ENCODE results near the gene PLS3.
"Not testable (repeated sequence)": the region's sequence is repeated elsewhere in the genome, so short reads cannot be mapped to it uniquely, and the experiment has no call there.

The PLS3 gene

GRCh38 chrX:115609621-115610020 is 48.6 kb downstream of the PLS3 start:
- DNase-seq (ENCODE audit: low read depth in 2 of 2), result no peak

DNA sequence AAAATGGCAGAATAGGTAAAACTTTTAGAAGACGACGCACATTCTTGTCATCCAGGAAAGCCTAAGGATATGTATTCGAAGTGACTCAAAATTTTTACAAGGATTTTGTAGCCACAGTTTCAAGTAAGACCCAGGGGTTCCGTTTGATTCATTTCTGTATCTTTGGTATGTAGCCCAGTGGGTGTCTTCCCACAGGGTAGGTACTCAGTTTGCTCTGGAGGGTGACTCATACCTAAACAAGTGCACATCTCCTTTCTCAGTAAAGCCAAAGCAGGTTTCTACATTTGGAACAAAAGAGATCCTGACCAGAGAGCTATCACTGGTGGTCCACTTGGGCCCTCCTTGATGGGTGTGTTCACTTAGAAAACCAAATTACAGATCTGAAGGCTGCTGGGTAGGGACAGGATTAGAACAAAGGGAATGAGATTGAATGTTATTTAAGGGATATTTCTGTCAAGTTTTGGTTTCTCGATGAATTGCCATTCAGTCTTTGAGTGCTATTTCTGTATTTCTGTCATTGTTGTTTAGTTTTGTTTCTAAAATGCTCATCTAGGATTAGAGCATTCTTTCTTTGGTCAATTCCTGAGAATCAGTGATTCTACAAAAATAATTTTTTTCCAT is 56.1 kb downstream of the PLS3 start:
- DNase-seq (ENCODE audit: low read depth in 2 of 2), result no peak

GRCh38 chrX:115622534-115622933 is 61.6 kb downstream of the PLS3 start:
- no peak for DNase-seq (ENCODE audit: low read depth in 2 of 2)

- DNase-seq (ENCODE audit: low read depth in 2 of 2), result no peak
Measured at GRCh38 chrX:115624916-115625315, 63.9 kb downstream of the PLS3 start.

- DNase-seq (ENCODE audit: low read depth in 2 of 2), result no peak
Measured at GRCh38 chrX:115625572-115626301, 64.8 kb downstream of the PLS3 start.

DNA sequence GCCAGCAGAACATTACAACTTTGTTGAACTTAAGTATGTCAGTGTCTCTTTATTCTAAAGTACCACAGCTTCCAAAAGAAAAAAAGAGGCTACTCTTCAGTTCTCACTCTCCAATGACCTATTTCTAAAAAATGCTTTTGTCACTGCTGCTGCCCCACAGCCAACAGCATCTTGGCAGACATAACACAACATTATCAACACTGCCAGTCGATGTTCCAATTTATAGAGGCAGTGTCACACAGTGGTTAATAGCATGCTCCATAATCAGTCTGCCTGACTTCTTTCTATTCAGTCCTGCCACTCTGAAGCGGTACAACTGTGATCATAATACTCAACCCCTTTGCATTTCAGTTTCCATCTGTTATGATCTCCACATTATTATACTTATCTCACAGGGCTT is 69.2 kb downstream of the PLS3 start:
- DNase-seq (ENCODE audit: low read depth in 2 of 2), result no peak

GRCh38 chrX:115632455-115632854 is 71.5 kb downstream of the PLS3 start:
- no peak for DNase-seq (ENCODE audit: low read depth in 2 of 2)

DNA sequence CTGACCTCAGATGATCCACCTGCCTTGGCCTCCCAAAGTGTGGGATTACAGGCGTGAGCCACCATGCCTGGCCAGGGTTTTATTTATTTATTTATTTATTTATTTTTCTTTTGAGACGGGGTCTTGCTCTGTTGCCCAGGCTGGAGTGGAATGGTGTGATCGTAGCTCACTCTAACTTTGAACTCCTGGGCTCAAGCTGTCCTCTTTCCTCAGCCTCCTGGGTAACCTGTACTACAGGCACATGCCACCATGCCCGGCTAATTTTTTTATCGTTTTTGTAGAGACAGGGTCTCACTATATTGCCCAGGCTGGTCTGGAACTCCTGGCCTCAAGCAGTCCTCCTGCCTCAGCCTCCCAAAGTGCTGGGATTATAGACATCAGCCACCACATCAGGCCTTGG is 72.4 kb downstream of the PLS3 start:
- not testable (repeated sequence) for DNase-seq (ENCODE audit: low read depth in 2 of 2)

GRCh38 chrX:115639334-115639880 is 78.4 kb downstream of the PLS3 start:
- no peak for DNase-seq (ENCODE audit: low read depth in 2 of 2)

GRCh38 chrX:115642311-115642710 is 81.3 kb downstream of the PLS3 start:
- no peak for DNase-seq (ENCODE audit: low read depth in 2 of 2)

DNA sequence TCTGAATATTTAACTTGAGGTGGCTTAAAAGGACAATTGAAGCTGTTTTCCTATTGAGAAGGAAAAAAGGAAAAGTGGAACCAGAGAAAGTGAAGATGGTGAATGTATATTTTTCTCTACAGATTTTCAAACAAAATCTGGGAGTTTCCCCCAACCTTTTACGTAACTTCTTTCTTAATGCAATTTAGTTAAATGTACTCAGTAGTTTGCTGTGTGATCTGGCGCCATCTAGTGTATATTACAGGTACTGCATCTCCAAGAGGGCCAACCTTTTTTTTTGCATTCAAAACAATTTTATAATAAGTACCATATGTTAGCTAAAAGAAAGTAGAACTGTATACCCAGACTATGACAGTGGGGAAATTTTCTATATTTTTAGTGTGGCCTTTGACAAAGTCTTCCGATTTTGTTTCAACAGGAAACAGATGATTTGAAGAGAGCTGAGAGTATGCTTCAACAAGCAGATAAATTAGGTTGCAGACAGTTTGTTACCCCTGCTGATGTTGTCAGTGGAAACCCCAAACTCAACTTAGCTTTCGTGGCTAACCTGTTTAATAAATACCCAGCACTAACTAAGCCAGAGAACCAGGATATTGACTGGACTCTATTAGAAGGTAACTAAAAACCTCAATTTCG is 82.0 kb downstream of the PLS3 start:
- DNase-seq (ENCODE audit: low read depth in 2 of 2), result no peak

DNA sequence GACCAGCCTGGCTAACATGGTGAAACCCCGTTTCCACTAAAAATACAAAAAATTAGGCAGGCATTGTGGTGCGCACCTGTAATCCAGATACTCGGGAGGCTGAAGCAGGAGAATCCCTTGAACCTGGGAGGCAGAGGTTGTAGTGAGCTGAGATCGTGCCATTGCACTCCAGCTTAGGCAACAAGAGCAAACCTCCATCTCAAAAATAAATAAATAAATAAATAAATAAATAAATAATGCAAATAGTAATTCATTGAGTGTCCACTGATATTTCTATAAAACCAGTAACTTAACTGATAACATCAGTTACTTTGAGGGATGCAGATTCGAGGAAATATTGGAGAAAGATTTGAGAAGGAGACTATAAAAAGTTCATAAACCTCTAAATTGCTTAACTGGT is 83.4 kb downstream of the PLS3 start:
- DNase-seq (ENCODE audit: low read depth in 2 of 2), result not testable (repeated sequence)

DNA sequence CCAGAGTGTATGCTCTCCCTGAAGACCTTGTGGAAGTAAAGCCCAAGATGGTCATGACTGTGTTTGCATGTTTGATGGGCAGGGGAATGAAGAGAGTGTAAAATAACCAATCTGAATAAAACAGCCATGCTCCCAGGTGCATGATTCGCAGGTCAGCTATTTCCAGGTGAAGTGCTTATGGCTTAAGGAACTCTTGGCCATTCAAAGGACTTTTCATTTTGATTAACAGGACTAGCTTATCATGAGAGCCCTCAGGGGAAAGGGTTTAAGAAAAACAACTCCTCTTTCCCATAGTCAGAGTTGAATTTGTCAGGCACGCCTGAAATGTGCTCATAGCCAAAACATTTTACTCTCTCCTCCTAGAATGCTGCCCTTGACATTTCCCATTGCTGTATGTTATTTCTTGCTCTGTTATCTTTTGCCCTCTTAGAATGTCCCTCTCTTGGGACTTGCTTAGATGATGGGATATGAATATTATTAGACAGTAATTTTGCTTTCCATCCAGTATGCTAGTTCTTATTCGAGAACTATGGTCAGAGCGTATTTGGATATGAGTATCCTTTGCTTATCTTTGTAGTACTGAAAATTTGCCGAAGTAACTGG is 88.6 kb downstream of the PLS3 start:
- no peak for DNase-seq (ENCODE audit: low read depth in 2 of 2)

DNA sequence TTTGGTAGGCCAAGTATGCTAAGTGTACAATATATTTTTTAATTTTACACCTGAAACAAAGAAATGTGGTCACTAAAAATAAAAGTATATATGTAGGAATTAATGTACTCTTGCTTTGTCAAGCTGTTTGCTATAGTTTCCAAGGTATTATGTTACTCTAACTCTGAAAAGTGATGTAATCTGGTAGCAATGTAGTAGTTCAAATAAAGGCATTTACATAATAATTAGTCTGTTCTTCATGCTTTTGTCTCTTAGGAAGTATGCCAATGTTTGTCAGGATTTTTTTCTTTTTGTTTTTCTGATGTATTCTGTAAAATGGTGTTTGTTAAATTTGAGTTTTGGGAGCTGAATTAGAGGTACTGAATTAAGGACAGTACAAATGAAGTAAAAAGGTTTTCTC is 89.5 kb downstream of the PLS3 start:
- DNase-seq (ENCODE audit: low read depth in 2 of 2), result no peak

DNA sequence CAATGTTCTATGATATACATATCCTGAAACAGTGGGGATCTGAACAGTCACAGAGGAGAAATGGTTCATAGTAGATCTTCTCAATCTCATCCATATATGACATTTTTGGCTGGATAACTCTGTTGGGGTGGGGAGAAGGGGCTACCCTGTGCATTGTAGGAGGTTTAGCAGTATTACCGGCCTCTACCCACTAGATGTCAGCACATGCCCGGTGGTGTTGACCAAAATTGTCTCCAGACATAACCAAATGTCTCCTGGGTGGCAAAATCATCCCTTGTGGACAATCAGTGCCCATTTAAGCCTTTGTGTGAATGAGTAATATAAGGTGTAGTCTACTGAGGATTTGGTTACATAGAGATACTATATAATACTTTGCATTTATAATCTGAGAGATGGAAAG is 89.9 kb downstream of the PLS3 start:
- DNase-seq (ENCODE audit: low read depth in 2 of 2), result no peak

GRCh38 chrX:115652221-115652620 is 91.2 kb downstream of the PLS3 start:
- DNase-seq (ENCODE audit: low read depth in 2 of 2), result no peak

DNA sequence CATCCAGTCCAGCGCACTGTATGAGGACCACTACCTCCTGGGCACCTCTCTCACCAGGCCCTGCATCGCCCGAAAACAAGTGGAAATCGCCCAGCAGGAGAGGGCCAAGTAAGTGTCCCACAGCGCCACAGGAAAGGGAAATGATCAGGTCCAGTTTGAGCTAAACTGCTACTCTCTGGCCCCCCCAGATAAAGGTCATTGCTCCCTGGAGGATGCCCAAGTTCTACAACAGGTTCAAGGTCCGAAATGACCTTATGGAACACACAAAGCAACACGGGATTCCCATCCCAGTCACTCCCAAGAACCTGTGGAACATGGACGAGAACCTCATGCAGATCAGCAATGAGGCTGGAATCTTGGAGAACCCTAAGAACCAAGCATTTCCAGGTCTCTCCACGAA is 104.1 kb downstream of the PLS3 start:
- DNase-seq (ENCODE audit: low read depth in 2 of 2), result no peak

- no peak for DNase-seq (ENCODE audit: low read depth in 2 of 2)
Measured at GRCh38 chrX:115679460-115679859, 118.5 kb downstream of the PLS3 start.

- DNase-seq (ENCODE audit: low read depth in 2 of 2), result no peak
Measured at GRCh38 chrX:115687595-115687994, 126.6 kb downstream of the PLS3 start.

DNA sequence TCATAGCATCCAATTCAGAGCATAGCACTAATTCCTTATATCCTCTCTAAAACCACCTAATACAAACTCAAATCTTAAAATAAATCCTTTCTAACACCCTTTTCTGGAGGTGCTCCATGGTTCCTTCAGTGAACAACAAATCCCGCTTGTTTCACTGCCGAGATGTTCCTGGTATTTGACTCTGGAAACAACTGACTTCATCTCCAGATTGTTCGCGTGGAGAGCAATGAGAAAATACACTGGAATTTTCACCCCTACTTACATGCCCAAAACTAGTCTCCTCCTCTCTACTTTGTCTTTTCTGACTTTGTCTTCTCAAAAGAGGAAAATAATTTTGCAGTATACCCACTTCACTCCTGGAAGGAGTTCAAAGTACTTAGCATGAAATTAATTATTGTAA is 129.0 kb downstream of the PLS3 start:
- DNase-seq (ENCODE audit: low read depth in 2 of 2), result no peak

GRCh38 chrX:115690511-115691216 is 129.7 kb downstream of the PLS3 start:
- DNase-seq (ENCODE audit: low read depth in 2 of 2), result peak in 1 of 2 donors; percentile 2

DNA sequence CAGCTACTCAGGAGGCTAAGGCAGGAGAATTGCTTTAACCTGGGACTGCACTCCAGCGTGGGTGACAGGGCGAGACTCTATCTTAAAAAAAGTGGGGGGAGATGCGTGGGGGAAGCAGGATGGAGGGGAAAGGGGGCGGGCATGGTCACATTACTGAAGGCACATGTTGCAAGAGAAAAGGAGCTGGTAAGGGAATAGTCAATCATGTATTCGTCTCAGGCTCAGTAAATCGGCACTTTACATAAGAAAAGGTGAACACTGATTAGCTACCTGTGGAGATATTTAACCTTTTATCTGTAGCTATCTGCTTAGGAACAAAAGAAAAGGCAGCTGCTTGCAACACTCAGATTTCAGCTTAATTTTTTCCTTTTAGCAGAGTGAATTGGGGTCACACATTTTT is 132.5 kb downstream of the PLS3 start:
- DNase-seq (ENCODE audit: low read depth in 2 of 2), result no peak

Data from stimulated activated CD4-positive, alpha-beta T cell treated with anti-CD3 and anti-CD28 coated beads, Interleukin-1b, Interleukin-23, amount 100 ng/mL, for 1 hour (primary cell).